B cell (primary cell): ENCODE data around the gene EFL1. TPM values are rescaled to one million over a fixed set of nuclear protein-coding genes. Genes with fewer than 3 reads are reported as not detected.

Source experiments
- ATAC-seq: fragments of 200-7000 bp; cut with Tn5 transposase; one replicate; pipeline ENCODE4 v1.10.0; 2021; ENCODE audit warnings: low read depth, mild to moderate bottlenecking, moderate number of reproducible peaks, moderate library complexity
- CTCF ChIA-PET: fragments of 350-600 bp; sonication (Branson Sonifier 250); formaldehyde crosslinking; loops from one replicate; lab custom pipeline; 2021; ENCODE audit warnings: antibody characterized with exemption, inconsistent platforms; lab: Charles Lee
- POLR2A ChIA-PET: fragments of 350-600 bp; sonication (Branson Sonifier 250); formaldehyde crosslinking; loops from one replicate; lab custom pipeline; 2021; ENCODE audit warnings: antibody characterized with exemption; lab: Charles Lee
- DNase-seq: peaks from one replicate; pipeline ENCODE4 v3.0.0; 2013
- H2AFZ ChIP-seq: 2 replicates; pipeline ENCODE4 v1.6.1; 2012; ENCODE audit warnings: mild to moderate bottlenecking, low read depth, low read length; ENCODE audit not compliant: insufficient read depth, poor library complexity, severe bottlenecking
- H3K27ac ChIP-seq, 2 donors: 1 replicate in 1 of 2; 2 replicates in 1 of 2; pipeline ENCODE4 v1.5.1; 2012 to 2013; ENCODE audit warnings: low read length in 2 of 2, mild to moderate bottlenecking in 2 of 2, moderate library complexity in 1 of 2
- H3K27me3 ChIP-seq, 4 experiments: fragments of 200-600 bp in 1 of 4; sonication (generic) in 1 of 4; replicated peaks in 1 of 4; 1 replicate in 2 of 4; 2 replicates in 2 of 4; pipeline versions ENCODE4 v1.6.1 to v1.7.0; 2013 to 2016; ENCODE audit warnings: low read length in 3 of 4, mild to moderate bottlenecking in 2 of 4, mixed read lengths in 1 of 4, moderate library complexity in 1 of 4; ENCODE audit not compliant: insufficient read depth in 4 of 4, control insufficient read depth in 3 of 4; ENCODE audit errors: control extremely low read depth in 1 of 4
- H3K36me3 ChIP-seq, 2 experiments: replicated peaks in 1 of 2; 1 replicate in 1 of 2; 2 replicates in 1 of 2; pipeline versions ENCODE4 v1.6.1 to v1.7.1; 2013; ENCODE audit warnings: low read length in 1 of 2; ENCODE audit not compliant: insufficient read depth in 2 of 2, control insufficient read depth in 1 of 2; ENCODE audit errors: control extremely low read depth in 1 of 2, extremely low read depth in 1 of 2
- H3K4me1 ChIP-seq, 2 donors: fragments of 200-600 bp in 1 of 2; sonication (generic) in 1 of 2; 1 replicate in 1 of 2; 2 replicates in 1 of 2; pipeline versions ENCODE4 v1.5.1 to v1.6.1; 2013 to 2017; ENCODE audit warnings: low read length in 2 of 2; ENCODE audit not compliant: control insufficient read depth in 2 of 2, insufficient read depth in 2 of 2
- H3K4me2 ChIP-seq: replicated peaks from 2 replicates; pipeline ENCODE3; 2012; ENCODE audit warnings: mild to moderate bottlenecking, low read depth, low read length; ENCODE audit not compliant: poor library complexity, severe bottlenecking
- H3K4me3 ChIP-seq, 5 experiments: fragments of 200-600 bp in 1 of 5; sonication (generic) in 1 of 5; 1 replicate in 3 of 5; 2 replicates in 2 of 5; pipeline versions ENCODE4 v1.5.1 to v1.7.0; 2011 to 2016; ENCODE audit warnings: low read length in 4 of 5, mild to moderate bottlenecking in 4 of 5, low read depth in 2 of 5, control low read depth in 1 of 5, moderate library complexity in 1 of 5; ENCODE audit not compliant: insufficient read depth in 1 of 5; ENCODE audit errors: control extremely low read depth in 1 of 5, extremely low read depth in 1 of 5
- H3K79me2 ChIP-seq: fragments of 200-600 bp; sonication (generic); one replicate; pipeline ENCODE4 v1.6.0; 2016; ENCODE audit warnings: low read length; ENCODE audit not compliant: control insufficient read depth, insufficient read depth
- H3K9ac ChIP-seq: fragments of 200-600 bp; sonication (generic); 2 replicates; pipeline ENCODE4 v1.6.1; 2017; ENCODE audit warnings: mild to moderate bottlenecking, low read length, moderate library complexity
- H3K9me3 ChIP-seq, 3 donors: one replicate each; pipeline versions ENCODE4 v1.6.1 to v1.7.1; 2013; ENCODE audit warnings: low read length in 2 of 3; ENCODE audit not compliant: control insufficient read depth in 2 of 3, insufficient read depth in 1 of 3; ENCODE audit errors: control extremely low read depth in 1 of 3
- H4K20me1 ChIP-seq: 2 replicates; pipeline ENCODE4 v1.6.0; 2012; ENCODE audit warnings: mild to moderate bottlenecking, low read length; ENCODE audit not compliant: insufficient read depth, control insufficient read depth, poor library complexity, severe bottlenecking
- H3K27ac Mint-ChIP-seq: one replicate; pipeline ENCODE4 v1.8.0; 2021; ENCODE audit warnings: mixed read lengths
- H3K27me3 Mint-ChIP-seq: one replicate; pipeline ENCODE4 v1.8.0; 2021; ENCODE audit warnings: mixed read lengths
- H3K4me1 Mint-ChIP-seq: one replicate; pipeline ENCODE4 v1.8.0; 2021; ENCODE audit warnings: mixed read lengths
- H3K4me3 Mint-ChIP-seq: one replicate; pipeline ENCODE4 v1.8.0; 2021; ENCODE audit warnings: mixed read lengths
- H3K9me3 Mint-ChIP-seq: one replicate; pipeline ENCODE4 v1.8.0; 2022; ENCODE audit warnings: mixed read lengths; ENCODE audit not compliant: insufficient read depth
- EZH2 ChIP-seq: IDR thresholded peaks from 2 replicates; pipeline ENCODE4 v1.6.1; 2012; ENCODE audit warnings: borderline replicate concordance, low read depth, mild to moderate bottlenecking, moderate library complexity, low read length; ENCODE audit not compliant: insufficient read depth, poor library complexity, severe bottlenecking
- WGBS: methylation state at CpG from one replicate; pipeline ENCODE4 v1.1.5; 2013; ENCODE audit warnings: missing lambda C conversion rate; ENCODE audit not compliant: insufficient coverage; 5-methylcytosine and 5-hydroxymethylcytosine counted together
- intact Hi-C: fragments of 100-400 bp; cut with micrococcal nuclease; formaldehyde crosslinking; loops from one replicate; pipeline ENCODE4 v1.10.0; 2022
- polyA plus RNA-seq: library from polyadenylated mRNA; depleted of rRNA; stranded (reverse); fragments of >200 nt; gene quantifications from 2 replicates; pipeline ENCODE4 v1.2.3, GENCODE V29; 2012
- total RNA-seq, 2 donors: library from RNA; stranded (reverse); fragments of 120-200 nt in 1 of 2; gene quantifications; 1 replicate in 1 of 2; 2 replicates in 1 of 2; pipeline versions ENCODE4 v1.2.3 to v1.2.4, GENCODE V29; 2013 to 2022
- TF ChIP-seq, protein P1 (sequence below): fragments of 200-600 bp; IDR thresholded peaks from one replicate; pipeline ENCODE4 v1.8.0; 2022; ENCODE audit warnings: antibody characterized with exemption, mild to moderate bottlenecking

Gene EFL1
- total and polyA plus RNA-seq, 2 donors (not counting 1 experiment from before 2014, with no cell fraction given): 8.2 to 25.8 TPM

- H3K27ac Mint-ChIP-seq: no peak overlapping the region
Measured at GRCh38 chr15:82178061-82178460, 84.5 kb downstream of the EFL1 start.

DNA sequence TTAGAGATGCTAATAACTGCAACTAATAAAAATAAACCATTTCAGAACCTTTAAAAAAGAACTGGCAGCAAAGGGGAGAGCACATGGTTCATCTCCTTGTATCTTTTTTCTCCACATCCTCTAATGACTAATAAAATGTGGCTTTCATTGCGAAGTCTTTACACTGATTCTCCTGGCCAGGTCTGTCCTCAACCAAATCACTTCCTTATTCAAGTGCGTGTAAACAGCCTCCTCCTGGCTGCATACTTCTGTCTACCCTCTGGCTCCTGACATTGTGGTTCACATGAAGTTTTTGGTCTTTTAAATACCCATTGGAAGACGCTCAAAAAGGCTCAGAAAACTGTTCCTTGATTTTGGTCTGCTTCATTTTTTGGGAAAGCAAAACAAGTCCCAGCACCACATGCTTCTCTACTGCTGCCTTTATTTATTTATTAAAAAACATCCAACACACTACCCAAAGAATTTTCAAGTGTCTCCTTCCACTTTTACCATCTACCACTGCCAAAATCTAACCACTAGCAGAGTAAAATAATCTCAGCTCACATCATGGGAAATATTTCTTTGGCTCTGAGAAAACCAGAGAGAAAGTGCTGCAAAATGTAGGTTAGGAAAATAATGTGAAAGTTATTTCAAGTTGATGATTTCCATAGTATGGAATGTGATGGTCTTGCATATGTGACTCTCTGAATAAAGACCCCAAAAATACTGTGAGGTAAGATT is 85.1 kb downstream of the EFL1 start:
- no peak overlapping the region for H2AFZ ChIP-seq
- H3K27ac Mint-ChIP-seq: no peak overlapping the region
- WGBS: 71% methylated on average over 3 of the region's 3 CpGs
- no peak overlapping the region for H3K9ac ChIP-seq
- no peaks in the 10 kb centered on the region for H3K27me3 Mint-ChIP-seq
- peaks cover 15% of the 10 kb centered on the region for H4K20me1 ChIP-seq
- no peak overlapping the region for H3K27ac ChIP-seq
- no peak overlapping the region for H3K4me3 Mint-ChIP-seq
- DNase-seq (no peak), ATAC-seq (no peak)
- ChIA-PET CTCF (interaction anchor here (0.6 kb wide), 1 partner anchor 15 kb away, joined by 3 read pairs; no protein-coding TSS in a partner anchor), POLR2A (no interaction called here)
- intact Hi-C loops: no loop called here
- no peaks in the 10 kb centered on the region for H3K9me3 Mint-ChIP-seq
- H3K4me1 Mint-ChIP-seq: peaks cover 16% of the 10 kb centered on the region
- H3K27me3 ChIP-seq: no peaks in the 10 kb centered on the region
- H3K79me2 ChIP-seq: no peaks in the 10 kb centered on the region
- H3K4me1 ChIP-seq: no peaks in the 10 kb centered on the region
- no peak overlapping the region for H3K4me2 ChIP-seq
- no peaks in the 10 kb centered on the region for H3K9me3 ChIP-seq
- no peak overlapping the region for H3K4me3 ChIP-seq
- no peaks in the 10 kb centered on the region for H3K36me3 ChIP-seq
- TF ChIP-seq EZH2: no peak
- TF ChIP-seq, protein P1, sequence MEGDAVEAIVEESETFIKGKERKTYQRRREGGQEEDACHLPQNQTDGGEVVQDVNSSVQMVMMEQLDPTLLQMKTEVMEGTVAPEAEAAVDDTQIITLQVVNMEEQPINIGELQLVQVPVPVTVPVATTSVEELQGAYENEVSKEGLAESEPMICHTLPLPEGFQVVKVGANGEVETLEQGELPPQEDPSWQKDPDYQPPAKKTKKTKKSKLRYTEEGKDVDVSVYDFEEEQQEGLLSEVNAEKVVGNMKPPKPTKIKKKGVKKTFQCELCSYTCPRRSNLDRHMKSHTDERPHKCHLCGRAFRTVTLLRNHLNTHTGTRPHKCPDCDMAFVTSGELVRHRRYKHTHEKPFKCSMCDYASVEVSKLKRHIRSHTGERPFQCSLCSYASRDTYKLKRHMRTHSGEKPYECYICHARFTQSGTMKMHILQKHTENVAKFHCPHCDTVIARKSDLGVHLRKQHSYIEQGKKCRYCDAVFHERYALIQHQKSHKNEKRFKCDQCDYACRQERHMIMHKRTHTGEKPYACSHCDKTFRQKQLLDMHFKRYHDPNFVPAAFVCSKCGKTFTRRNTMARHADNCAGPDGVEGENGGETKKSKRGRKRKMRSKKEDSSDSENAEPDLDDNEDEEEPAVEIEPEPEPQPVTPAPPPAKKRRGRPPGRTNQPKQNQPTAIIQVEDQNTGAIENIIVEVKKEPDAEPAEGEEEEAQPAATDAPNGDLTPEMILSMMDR: no peak

More at GRCh38 chr15:82178061-82178460, 84.5 kb downstream of the EFL1 start:
- WGBS: no CpG with 5 or more reads among the region's 2 CpGs
- no peaks in the 10 kb centered on the region for H3K27me3 Mint-ChIP-seq
- no peaks in the 10 kb centered on the region for H3K9me3 Mint-ChIP-seq
- no peaks in the 10 kb centered on the region for H3K4me1 ChIP-seq
- H3K9me3 ChIP-seq: no peaks in the 10 kb centered on the region
- DNase-seq (no peak), ATAC-seq (no peak)
- TF ChIP-seq, protein P1: no peak
- no peak for TF ChIP-seq EZH2
- no peaks in the 10 kb centered on the region for H3K79me2 ChIP-seq
- intact Hi-C loops: no loop called here
- no peak overlapping the region for H3K27ac ChIP-seq
- no peak overlapping the region for H3K9ac ChIP-seq
- H3K4me3 ChIP-seq: no peak overlapping the region
- H3K27me3 ChIP-seq: no peaks in the 10 kb centered on the region
- H3K4me2 ChIP-seq: no peak overlapping the region
- no peak overlapping the region for H2AFZ ChIP-seq
- ChIA-PET CTCF (no interaction called here), POLR2A (no interaction called here)
- no peaks in the 10 kb centered on the region for H3K36me3 ChIP-seq
- peaks cover 16% of the 10 kb centered on the region for H3K4me1 Mint-ChIP-seq
- no peak overlapping the region for H3K4me3 Mint-ChIP-seq
- peaks cover 15% of the 10 kb centered on the region for H4K20me1 ChIP-seq
